Tibial nerve (tissue), 4 donors: ENCODE measurements around the gene C1orf167. TPM values are rescaled to one million over a fixed set of nuclear protein-coding genes. Genes with fewer than 3 reads are reported as not detected.
A peak's percentile ranks its signal among the peaks of the same experiment; 100 is the strongest.

Experiments used
- DNase-seq, 2 donors: peaks; one replicate each; pipeline ENCODE4 v3.0.0-alpha.2; 2019; ENCODE audit warnings: low spot score in 2 of 2
- H3K27ac ChIP-seq, 4 donors: fragments of 200-600 bp; sonication (generic) in 3 of 4; one replicate each; pipeline ENCODE4 v1.5.1; 2017 to 2019; ENCODE audit warnings: mild to moderate bottlenecking in 1 of 4
- H3K27me3 ChIP-seq, 2 donors: fragments of 200-600 bp; sonication (generic) in 1 of 2; one replicate each; pipeline versions ENCODE4 v1.5.1 to v1.6.0; 2017 to 2019
- H3K36me3 ChIP-seq, 3 donors: fragments of 200-600 bp; sonication (generic); one replicate each; pipeline ENCODE4 v1.5.1; 2018 to 2019
- H3K4me1 ChIP-seq, 4 donors: fragments of 200-600 bp; sonication (generic) in 3 of 4; one replicate each; pipeline ENCODE4 v1.5.1; 2017 to 2019
- H3K4me3 ChIP-seq, 4 donors: fragments of 200-600 bp; sonication (generic) in 3 of 4; one replicate each; pipeline ENCODE4 v1.5.1; 2017 to 2019; ENCODE audit warnings: mild to moderate bottlenecking in 1 of 4, moderate library complexity in 1 of 4
- H3K9me3 ChIP-seq, 4 donors: fragments of 200-600 bp; sonication (generic) in 3 of 4; one replicate each; pipeline ENCODE4 v1.5.1; 2017 to 2019
- EP300 ChIP-seq, 2 donors: sonication (generic); formaldehyde crosslinking; IDR thresholded peaks; one replicate each; pipeline ENCODE4 v1.6.1; 2017; ENCODE audit warnings: antibody characterized with exemption in 2 of 2, mild to moderate bottlenecking in 1 of 2
- POLR2A ChIP-seq, 2 donors: fragments of 450-650 bp; IDR thresholded peaks; one replicate each; pipeline ENCODE4 v1.6.1; 2017; ENCODE audit warnings: antibody characterized with exemption in 2 of 2, mild to moderate bottlenecking in 2 of 2, moderate library complexity in 2 of 2
- WGBS, 2 donors: methylation state at CpG; one replicate each; pipeline ENCODE4 v1.1.5; 2018; 5-methylcytosine and 5-hydroxymethylcytosine counted together
- total RNA-seq, 4 donors: library from RNA; depleted of rRNA; stranded (reverse); fragments of >200 nt; gene quantifications; one replicate each; pipeline ENCODE4 v1.1.0, GENCODE V29; 2016
- TF ChIP-seq, protein P1 (sequence below), 5 experiments: fragments of 200-600 bp in 3 of 5; fragments of 450-650 bp in 2 of 5; sonication (generic) in 3 of 5; IDR thresholded peaks; one replicate each; pipeline ENCODE4 v1.5.1; 2016 to 2019; ENCODE audit warnings: antibody characterized with exemption in 5 of 5, mild to moderate bottlenecking in 3 of 5, moderate library complexity in 2 of 5

C1orf167 gene
- total RNA-seq, 4 donors from 2014 or later, result 4.4 to 13.8 (median 5.1) TPM; not detected in 1

DNA sequence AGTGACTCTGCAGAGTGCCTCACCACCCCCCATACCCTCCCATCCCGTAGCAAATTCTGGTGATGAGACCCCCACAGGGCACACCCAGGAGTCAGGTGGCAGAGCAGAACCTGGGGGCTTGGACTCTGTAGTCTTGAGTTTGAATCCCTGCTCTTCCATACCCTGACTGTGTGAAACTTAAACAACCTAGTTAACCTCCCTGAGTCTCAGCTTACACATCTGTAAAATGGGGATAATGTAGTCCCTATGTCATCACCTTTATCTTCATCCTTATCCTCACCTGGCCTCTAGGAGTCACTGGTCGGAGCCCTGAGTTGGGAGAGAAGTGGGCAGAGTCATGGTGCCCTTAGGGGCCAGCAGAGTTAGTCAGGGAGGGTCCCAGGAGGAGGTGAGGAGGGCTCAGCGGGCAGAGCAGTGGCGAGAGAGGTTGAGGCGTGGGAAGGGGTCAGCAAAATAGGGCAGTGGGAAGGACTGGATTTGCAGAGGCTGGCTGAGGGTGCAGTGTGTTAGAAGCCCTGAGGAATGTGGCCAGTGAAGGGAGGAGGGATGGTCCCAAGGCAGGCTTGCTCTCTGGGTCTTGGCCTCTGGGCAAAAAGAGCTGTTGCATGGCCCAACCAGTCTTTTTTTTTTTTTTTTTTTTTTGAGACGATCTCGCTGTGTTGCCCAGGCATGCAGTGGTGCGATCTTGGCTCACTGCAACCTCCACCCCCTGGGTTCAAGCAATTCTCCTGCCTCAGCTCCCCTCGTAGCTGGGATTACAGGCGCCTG is 18.6 kb downstream of the C1orf167 start:
- no peaks in the 10 kb centered on the region for H3K36me3 ChIP-seq
- TF ChIP-seq POLR2A (IDR thresholded peaks at IDR 0.05), result no peak
- TF ChIP-seq EP300 (IDR thresholded peaks at IDR 0.05), result no peak
- TF ChIP-seq, protein P1, sequence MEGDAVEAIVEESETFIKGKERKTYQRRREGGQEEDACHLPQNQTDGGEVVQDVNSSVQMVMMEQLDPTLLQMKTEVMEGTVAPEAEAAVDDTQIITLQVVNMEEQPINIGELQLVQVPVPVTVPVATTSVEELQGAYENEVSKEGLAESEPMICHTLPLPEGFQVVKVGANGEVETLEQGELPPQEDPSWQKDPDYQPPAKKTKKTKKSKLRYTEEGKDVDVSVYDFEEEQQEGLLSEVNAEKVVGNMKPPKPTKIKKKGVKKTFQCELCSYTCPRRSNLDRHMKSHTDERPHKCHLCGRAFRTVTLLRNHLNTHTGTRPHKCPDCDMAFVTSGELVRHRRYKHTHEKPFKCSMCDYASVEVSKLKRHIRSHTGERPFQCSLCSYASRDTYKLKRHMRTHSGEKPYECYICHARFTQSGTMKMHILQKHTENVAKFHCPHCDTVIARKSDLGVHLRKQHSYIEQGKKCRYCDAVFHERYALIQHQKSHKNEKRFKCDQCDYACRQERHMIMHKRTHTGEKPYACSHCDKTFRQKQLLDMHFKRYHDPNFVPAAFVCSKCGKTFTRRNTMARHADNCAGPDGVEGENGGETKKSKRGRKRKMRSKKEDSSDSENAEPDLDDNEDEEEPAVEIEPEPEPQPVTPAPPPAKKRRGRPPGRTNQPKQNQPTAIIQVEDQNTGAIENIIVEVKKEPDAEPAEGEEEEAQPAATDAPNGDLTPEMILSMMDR (IDR thresholded peaks at IDR 0.05), result no peak
- H3K27ac ChIP-seq, result no peak overlapping the region
- H3K4me3 ChIP-seq, result no peak overlapping the region
- H3K9me3 ChIP-seq, result no peaks in the 10 kb centered on the region
- DNase-seq, result no peak
- H3K27me3 ChIP-seq, result no peaks in the 10 kb centered on the region
- H3K4me1 ChIP-seq, result peaks cover 0 to 15% (median 12%) of the 10 kb centered on the region in 4 donors
- WGBS, 2 donors, result 71 to 81% methylated on average over 9 to 10 of the region's 10 CpGs

DNA sequence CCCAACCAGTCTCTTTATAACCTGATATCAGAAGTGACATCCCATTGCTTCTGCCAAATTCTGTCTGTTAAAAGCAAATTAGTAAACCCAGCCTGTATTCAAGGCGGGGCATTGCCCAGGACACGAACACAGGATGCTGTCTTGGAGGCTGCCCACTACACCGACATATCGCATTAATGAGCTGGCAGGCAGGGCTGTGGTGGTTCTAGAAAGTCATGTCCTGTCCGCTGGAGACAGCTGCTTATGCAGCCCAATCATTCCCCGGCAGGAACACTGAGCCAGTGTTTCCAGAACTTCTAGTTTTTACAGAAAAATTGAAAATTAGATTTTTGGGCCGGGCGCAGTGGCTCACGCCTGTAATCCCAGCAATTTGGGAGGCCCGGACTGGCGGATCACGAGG is 19.3 kb downstream of the C1orf167 start:
- TF ChIP-seq POLR2A (IDR thresholded peaks at IDR 0.05) (no peak), EP300 (IDR thresholded peaks at IDR 0.05) (no peak)
- TF ChIP-seq, protein P1 (IDR thresholded peaks at IDR 0.05), result no peak
- Histone ChIP-seq H3K36me3 (no peaks in the 10 kb centered on the region), H3K4me1 (peaks cover 0 to 21% (median 16%) of the 10 kb centered on the region in 4 donors), H3K4me3 (no peak overlapping the region), H3K9me3 (no peaks in the 10 kb centered on the region), H3K27ac (no peak overlapping the region), H3K27me3 (no peaks in the 10 kb centered on the region)
- DNase-seq, result no peak
- WGBS, 2 donors, result 63 to 69% methylated on average over 12 of the region's 12 CpGs

DNA sequence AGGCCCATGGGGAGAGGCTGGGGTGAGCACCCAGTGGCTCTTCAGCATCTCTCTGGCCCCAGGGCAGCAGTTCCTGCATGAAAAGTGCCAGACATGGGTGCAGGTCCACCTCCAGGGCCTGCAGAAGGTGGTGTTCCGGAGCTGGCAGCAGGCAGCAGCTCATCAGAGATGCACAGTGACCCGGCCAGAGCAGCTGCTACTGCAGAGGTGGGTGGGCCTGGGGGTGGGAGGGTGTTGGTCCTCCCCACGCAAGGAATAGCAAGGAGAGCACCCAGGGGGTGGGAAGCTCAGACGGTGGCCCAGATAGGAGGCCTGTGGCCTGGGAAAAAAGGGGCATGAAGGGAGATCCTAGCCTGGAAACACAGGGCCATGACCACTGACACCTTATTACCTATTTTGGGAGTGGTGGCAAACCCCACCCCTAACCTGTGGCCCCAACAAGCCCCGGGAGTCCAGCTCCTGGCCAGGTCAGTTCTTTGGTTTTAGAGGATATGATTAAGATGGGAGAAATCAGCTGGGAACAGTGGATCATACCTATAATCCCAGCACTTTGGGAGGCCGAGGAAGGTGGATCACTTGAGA is 20.2 kb downstream of the C1orf167 start:
- 73 to 86% methylated on average over 6 of the region's 6 CpGs for WGBS, 2 donors
- TF ChIP-seq POLR2A (IDR thresholded peaks at IDR 0.05), result no peak
- no peak for TF ChIP-seq EP300 (IDR thresholded peaks at IDR 0.05)
- no peaks in the 10 kb centered on the region for H3K36me3 ChIP-seq
- H3K4me1 ChIP-seq, result peaks cover 0 to 30% (median 25%) of the 10 kb centered on the region in 4 donors
- no peak for DNase-seq
- no peaks in the 10 kb centered on the region for H3K9me3 ChIP-seq
- no peak overlapping the region for H3K27ac ChIP-seq
- H3K4me3 ChIP-seq, result no peak overlapping the region
- no peaks in the 10 kb centered on the region for H3K27me3 ChIP-seq

DNA sequence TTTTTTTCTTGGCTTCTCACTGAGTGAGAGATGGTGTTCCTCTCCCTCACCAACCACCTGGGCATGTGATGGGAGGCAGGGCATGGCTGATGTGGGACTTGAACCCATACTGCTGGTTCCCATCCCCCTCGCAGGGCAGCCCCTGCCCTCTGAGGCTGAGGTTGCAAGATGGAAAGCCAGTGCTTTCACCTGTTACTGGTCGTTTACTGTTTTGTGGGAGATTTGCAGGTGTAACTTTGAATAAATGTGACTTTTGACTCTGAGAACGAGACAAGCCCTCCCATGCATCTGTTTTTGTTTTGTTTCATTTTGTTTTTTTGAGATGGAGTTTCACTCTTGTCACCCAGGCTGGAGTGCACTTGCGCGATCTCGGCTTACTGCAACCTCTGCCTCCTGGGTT is 21.6 kb downstream of the C1orf167 start:
- no peak overlapping the region for H3K27ac ChIP-seq
- H3K9me3 ChIP-seq, result no peaks in the 10 kb centered on the region
- WGBS, 2 donors, result 86 to 91% methylated on average over 6 of the region's 6 CpGs
- DNase-seq, result no peak
- H3K4me3 ChIP-seq, result no peak overlapping the region
- no peaks in the 10 kb centered on the region for H3K36me3 ChIP-seq
- peaks cover 0 to 44% (median 37%) of the 10 kb centered on the region in 4 donors for H3K4me1 ChIP-seq
- H3K27me3 ChIP-seq, result no peaks in the 10 kb centered on the region
- TF ChIP-seq POLR2A (IDR thresholded peaks at IDR 0.05), result no peak
- TF ChIP-seq EP300 (IDR thresholded peaks at IDR 0.05), result no peak
- TF ChIP-seq, protein P1 (IDR thresholded peaks at IDR 0.05), result no peak

DNA sequence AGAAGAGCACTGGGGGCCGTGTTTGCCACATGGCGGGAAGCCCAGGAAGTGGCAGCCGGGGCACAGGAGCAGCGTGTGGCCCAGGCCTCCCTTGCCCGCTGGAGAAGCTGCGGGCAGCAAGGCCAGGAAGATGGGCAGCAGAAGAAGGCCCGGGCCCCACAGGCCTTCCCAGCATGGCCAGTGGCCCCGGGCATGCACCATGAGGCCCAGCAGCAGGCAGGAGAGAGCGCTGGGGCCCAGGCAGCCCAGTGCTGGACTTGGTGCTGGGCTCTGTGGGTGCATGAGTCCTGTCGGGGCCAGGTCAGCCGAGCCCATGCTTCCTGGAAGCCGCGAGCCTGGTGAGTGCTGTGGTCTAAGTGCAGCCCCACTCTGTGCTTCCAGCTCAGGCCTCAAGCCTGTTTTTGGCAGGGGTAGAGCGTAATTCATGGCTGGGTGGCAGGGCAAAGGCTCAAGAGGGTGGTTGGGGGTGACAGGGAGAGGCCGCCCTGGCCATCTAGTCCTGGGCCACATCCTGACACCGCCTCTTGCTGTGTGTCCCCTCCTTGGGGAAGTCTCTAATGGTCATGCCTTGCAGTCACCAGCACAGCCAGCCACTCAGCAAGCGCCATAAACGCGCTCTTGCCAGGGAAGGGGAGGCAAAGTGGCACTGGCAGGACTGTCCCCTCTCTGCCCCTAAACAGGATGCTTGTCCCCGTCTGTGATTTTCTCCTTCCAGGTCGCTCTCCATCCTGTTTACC is 22.4 kb downstream of the C1orf167 start:
- 55 to 69% methylated on average over 10 to 21 of the region's 21 CpGs for WGBS, 2 donors
- Histone ChIP-seq H3K4me1 (peaks cover 0 to 52% (median 44%) of the 10 kb centered on the region in 4 donors), H3K36me3 (peaks cover 0 to 6% (median 0%) of the 10 kb centered on the region in 3 donors), H3K27me3 (no peaks in the 10 kb centered on the region), H3K4me3 (peak overlapping the region; percentile 6 to 41 (median 30)), H3K9me3 (no peaks in the 10 kb centered on the region), H3K27ac (peak overlapping the region; percentile 44 to 95 (median 82))
- TF ChIP-seq, protein P1 (IDR thresholded peaks at IDR 0.05), result no peak
- TF ChIP-seq POLR2A (IDR thresholded peaks at IDR 0.05) (no peak), EP300 (IDR thresholded peaks at IDR 0.05) (no peak)
- DNase-seq, result no peak
